ENCODE measurements around the gene ZGPAT. TPM values are rescaled to one million over a fixed set of nuclear protein-coding genes. Genes with fewer than 3 reads are reported as not detected.

Gene ZGPAT
- total RNA-seq, 1 experiment from 2014 or later: 35.8 TPM

- CTCF ChIA-PET: no interaction called here
- in situ Hi-C loops (cut with HindIII; ENCODE audit: low pct_unique_long_range_greater_than_20kb, low sequenced_read_pairs): no loop called here
- intact Hi-C loops (cut with micrococcal nuclease; ENCODE audit: unreplicated experiment): no loop called here
Observed at GRCh38 chr20:63703471-63703975, 4.3 kb upstream of the ZGPAT start.

GRCh38 chr20:63703976-63704748 lies 3.7 kb upstream of the ZGPAT start:
- peaks cover 9% of the 10 kb centered on the region; the same call in 1 of the 2 replicates for H3K36me3 ChIP-seq (ENCODE audit: control insufficient read depth, insufficient read depth, low read length)

More at GRCh38 chr20:63703471-63703975, 4.3 kb upstream of the ZGPAT start:
- no peak for DNase-seq (ENCODE audit: low read depth, low spot score)
- Histone ChIP-seq H3K27me3 (ENCODE audit: control insufficient read depth, insufficient read depth, low read length) (no peaks in the 10 kb centered on the region), H3K4me3 (ENCODE audit: low read depth in 2 of 2, low read length in 2 of 2) (no peak overlapping the region), H3K9me3 (ENCODE audit: control insufficient read depth, insufficient read depth, low read depth, low read length) (no peaks in the 10 kb centered on the region), H3K36me3 (ENCODE audit: control insufficient read depth, insufficient read depth, low read length) (peaks cover 9% of the 10 kb centered on the region; the same call in 1 of the 2 replicates), H3K27ac (ENCODE audit: low read length) (no peak overlapping the region), H3K4me1 (ENCODE audit: control insufficient read depth, insufficient read depth, low read length) (peaks cover 57% of the 10 kb centered on the region)
- POLR2A ChIA-PET: no interaction called here
- no peak for ATAC-seq
- TF ChIP-seq SIN3A (IDR thresholded peaks at IDR 0.05; ENCODE audit: borderline replicate concordance, insufficient read depth, low read depth, low read length) (no peak), CTCF (IDR thresholded peaks at IDR 0.05) (no peak), REST (IDR thresholded peaks at IDR 0.05; ENCODE audit: insufficient read depth in 1 of 2, low read depth in 2 of 2, low read length in 1 of 2) (no peak), POLR2AphosphoS5 (IDR thresholded peaks at IDR 0.05; ENCODE audit: low read depth, low read length) (no peak; the same call in 1 of the 2 replicates), TCF7L2 (IDR thresholded peaks at IDR 0.05; ENCODE audit: low read depth, low read length) (no peak)
- no TSS peak for BruUV-seq (replicated peaks)

More at GRCh38 chr20:63703976-63704748, 3.7 kb upstream of the ZGPAT start:
- Histone ChIP-seq H3K27ac (ENCODE audit: low read length) (no peak overlapping the region), H3K4me1 (ENCODE audit: control insufficient read depth, insufficient read depth, low read length) (peaks cover 51% of the 10 kb centered on the region), H3K4me3 (ENCODE audit: low read depth in 2 of 2, low read length in 2 of 2) (no peak overlapping the region), H3K27me3 (ENCODE audit: control insufficient read depth, insufficient read depth, low read length) (no peaks in the 10 kb centered on the region), H3K9me3 (ENCODE audit: control insufficient read depth, insufficient read depth, low read depth, low read length) (no peaks in the 10 kb centered on the region)
- ChIA-PET POLR2A (no interaction called here), CTCF (no interaction called here)
- TF ChIP-seq CTCF (IDR thresholded peaks at IDR 0.05): no peak
- no peak for TF ChIP-seq TCF7L2 (IDR thresholded peaks at IDR 0.05; ENCODE audit: low read depth, low read length)
- no peak for TF ChIP-seq SIN3A (IDR thresholded peaks at IDR 0.05; ENCODE audit: borderline replicate concordance, insufficient read depth, low read depth, low read length)
- TF ChIP-seq POLR2AphosphoS5 (IDR thresholded peaks at IDR 0.05; ENCODE audit: low read depth, low read length): no peak
- no peak for TF ChIP-seq REST (IDR thresholded peaks at IDR 0.05; ENCODE audit: insufficient read depth in 1 of 2, low read depth in 2 of 2, low read length in 1 of 2)
- intact Hi-C loops (cut with micrococcal nuclease; ENCODE audit: unreplicated experiment) (no loop called here), in situ Hi-C loops (cut with HindIII; ENCODE audit: low pct_unique_long_range_greater_than_20kb, low sequenced_read_pairs) (no loop called here)
- BruUV-seq (replicated peaks): no TSS peak
- no peak for ATAC-seq
- DNase-seq (ENCODE audit: low read depth, low spot score): no peak

Data from Panc1 (cell line).